ENCODE results near the gene PLA2G6. TPM values are rescaled to one million over a fixed set of nuclear protein-coding genes. Genes with fewer than 3 reads are reported as not detected.

The PLA2G6 gene
- total and polyA plus RNA-seq, 9 of the 15 experiments (the other 6 are each of a cell fraction or from before 2014, with no cell fraction given): 0.11 to 12.2 (median 9.7) TPM

- TF ChIP-seq GATAD2A (IDR thresholded peaks at IDR 0.05) (no peak), CTBP1 (IDR thresholded peaks at IDR 0.05; ENCODE audit: borderline replicate concordance) (peak; percentile 69), ZNF143 (CRISPR knock-in tag; IDR thresholded peaks at IDR 0.05) (no peak), CC2D1A (IDR thresholded peaks at IDR 0.05) (peak; percentile 18; the same call in 1 of the 2 replicates), ZNF589 (CRISPR knock-in tag; IDR thresholded peaks at IDR 0.05; ENCODE audit: low read depth) (peak; percentile 69; the same call in 1 of the 2 replicates), FOXA1 (IDR thresholded peaks at IDR 0.05; ENCODE audit: borderline replicate concordance) (peak; percentile 63; the same call in 1 of the 2 replicates), GABPB2 (CRISPR knock-in tag; conservative IDR thresholded peaks at IDR 0.05) (no peak), TRIM24 (IDR thresholded peaks at IDR 0.05) (peak; percentile 19 to 46; a peak in 2 of 4 replicates), ZNF449 (CRISPR knock-in tag; IDR thresholded peaks at IDR 0.05) (no peak), ZNF23 (CRISPR knock-in tag; IDR thresholded peaks at IDR 0.05) (no peak), RAD51 (IDR thresholded peaks at IDR 0.05; ENCODE audit: borderline replicate concordance, low read depth) (no peak), ZNF274 (IDR thresholded peaks at IDR 0.05; ENCODE audit: borderline replicate concordance, low read depth, low read length) (no peak), CHD1 (IDR thresholded peaks at IDR 0.05; ENCODE audit: low read length) (no peak), BDP1 (IDR thresholded peaks at IDR 0.05; ENCODE audit: insufficient read depth, insufficient read length) (no peak), ZNF445 (CRISPR knock-in tag; IDR thresholded peaks at IDR 0.05; ENCODE audit: low read depth) (no peak), ELF4 (CRISPR knock-in tag; IDR thresholded peaks at IDR 0.05) (no peak), ZNF408 (CRISPR knock-in tag; IDR thresholded peaks at IDR 0.05; ENCODE audit: low read depth) (no peak)
These were observed 17.6 kb downstream of the PLA2G6 start (continued) for GRCh38 chr22:38163844-38164550.

Data from K562 (cell line).